H1 (cell line): Measurements from ENCODE around the gene DRC3.

ENCODE experiments used
- BRCA1 ChIP-seq: IDR thresholded peaks from 2 replicates; pipeline ENCODE4 v1.6.1; 2012; ENCODE audit warnings: low read depth, low read length, improper control_type of control experiment
- EGR1 ChIP-seq: IDR thresholded peaks from 2 replicates; pipeline ENCODE4 v1.6.1; 2011; ENCODE audit warnings: low read depth, low read length, borderline replicate concordance
- JUN ChIP-seq: IDR thresholded peaks from 2 replicates; pipeline ENCODE4 v1.6.1; 2011; ENCODE audit warnings: low read depth, mild to moderate bottlenecking, improper control_type of control experiment, low read length
- KDM1A ChIP-seq: fragments of 200-600, 300-600 bp; sonication (generic); IDR thresholded peaks from 2 replicates; pipeline ENCODE4 v1.7.1; 2016; ENCODE audit warnings: mild to moderate bottlenecking, low read length, borderline replicate concordance
- SP4 ChIP-seq: IDR thresholded peaks from 2 replicates; pipeline ENCODE4 v1.6.1; 2012; ENCODE audit warnings: low read length, inconsistent platforms
- TBP ChIP-seq: IDR thresholded peaks from 2 replicates; pipeline ENCODE4 v1.6.1; 2011; ENCODE audit warnings: low read depth, low read length, improper control_type of control experiment
- TEAD4 ChIP-seq: IDR thresholded peaks from 2 replicates; pipeline ENCODE4 v1.6.1; 2012; ENCODE audit warnings: low read depth, low read length, inconsistent platforms, mixed read lengths
- USF2 ChIP-seq: IDR thresholded peaks from 2 replicates; pipeline ENCODE4 v1.6.1; 2011; ENCODE audit warnings: low read length, improper control_type of control experiment
- YY1 ChIP-seq: IDR thresholded peaks from 2 replicates; pipeline ENCODE4 v1.6.1; 2011; ENCODE audit warnings: low read depth, mild to moderate bottlenecking, low read length
- TF ChIP-seq, protein P1 (sequence below), 3 experiments: IDR thresholded peaks; 1 replicate in 2 of 3; 2 replicates in 1 of 3; pipeline versions ENCODE4 v1.5.1 to v1.6.1; 2011; ENCODE audit warnings: low read length in 3 of 3, mild to moderate bottlenecking in 3 of 3, inconsistent platforms in 2 of 3, low read depth in 1 of 3, moderate library complexity in 1 of 3; ENCODE audit not compliant: insufficient read depth in 1 of 3; ENCODE audit errors: control extremely low read depth in 1 of 3

- TF ChIP-seq KDM1A (no peak), JUN (no peak), TEAD4 (no peak), USF2 (no peak), SP4 (no peak), BRCA1 (no peak), EGR1 (no peak), TBP (no peak), YY1 (no peak)
- TF ChIP-seq, protein P1, sequence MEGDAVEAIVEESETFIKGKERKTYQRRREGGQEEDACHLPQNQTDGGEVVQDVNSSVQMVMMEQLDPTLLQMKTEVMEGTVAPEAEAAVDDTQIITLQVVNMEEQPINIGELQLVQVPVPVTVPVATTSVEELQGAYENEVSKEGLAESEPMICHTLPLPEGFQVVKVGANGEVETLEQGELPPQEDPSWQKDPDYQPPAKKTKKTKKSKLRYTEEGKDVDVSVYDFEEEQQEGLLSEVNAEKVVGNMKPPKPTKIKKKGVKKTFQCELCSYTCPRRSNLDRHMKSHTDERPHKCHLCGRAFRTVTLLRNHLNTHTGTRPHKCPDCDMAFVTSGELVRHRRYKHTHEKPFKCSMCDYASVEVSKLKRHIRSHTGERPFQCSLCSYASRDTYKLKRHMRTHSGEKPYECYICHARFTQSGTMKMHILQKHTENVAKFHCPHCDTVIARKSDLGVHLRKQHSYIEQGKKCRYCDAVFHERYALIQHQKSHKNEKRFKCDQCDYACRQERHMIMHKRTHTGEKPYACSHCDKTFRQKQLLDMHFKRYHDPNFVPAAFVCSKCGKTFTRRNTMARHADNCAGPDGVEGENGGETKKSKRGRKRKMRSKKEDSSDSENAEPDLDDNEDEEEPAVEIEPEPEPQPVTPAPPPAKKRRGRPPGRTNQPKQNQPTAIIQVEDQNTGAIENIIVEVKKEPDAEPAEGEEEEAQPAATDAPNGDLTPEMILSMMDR (IDR thresholded peaks at IDR 0.05; ENCODE audit: control extremely low read depth in 1 of 3, insufficient read depth in 1 of 3, low read depth in 1 of 3, low read length in 3 of 3): no peak
Measured at GRCh38 chr17:18006495-18007239, 34.0 kb downstream of the DRC3 start.
